GM21717 (cell line): Measurements from ENCODE around the gene SLAIN2.
"Not testable (repeated sequence)": the region's sequence is repeated elsewhere in the genome, so short reads cannot be mapped to it uniquely, and the experiment has no call there.

Experiments
- ATAC-seq: cut with Tn5 transposase; IDR thresholded peaks from one replicate; pipeline ENCODE4 v1.9.1; 2021; ENCODE audit warnings: mild to moderate bottlenecking, moderate library complexity; ENCODE audit not compliant: unreplicated experiment

The SLAIN2 gene

DNA sequence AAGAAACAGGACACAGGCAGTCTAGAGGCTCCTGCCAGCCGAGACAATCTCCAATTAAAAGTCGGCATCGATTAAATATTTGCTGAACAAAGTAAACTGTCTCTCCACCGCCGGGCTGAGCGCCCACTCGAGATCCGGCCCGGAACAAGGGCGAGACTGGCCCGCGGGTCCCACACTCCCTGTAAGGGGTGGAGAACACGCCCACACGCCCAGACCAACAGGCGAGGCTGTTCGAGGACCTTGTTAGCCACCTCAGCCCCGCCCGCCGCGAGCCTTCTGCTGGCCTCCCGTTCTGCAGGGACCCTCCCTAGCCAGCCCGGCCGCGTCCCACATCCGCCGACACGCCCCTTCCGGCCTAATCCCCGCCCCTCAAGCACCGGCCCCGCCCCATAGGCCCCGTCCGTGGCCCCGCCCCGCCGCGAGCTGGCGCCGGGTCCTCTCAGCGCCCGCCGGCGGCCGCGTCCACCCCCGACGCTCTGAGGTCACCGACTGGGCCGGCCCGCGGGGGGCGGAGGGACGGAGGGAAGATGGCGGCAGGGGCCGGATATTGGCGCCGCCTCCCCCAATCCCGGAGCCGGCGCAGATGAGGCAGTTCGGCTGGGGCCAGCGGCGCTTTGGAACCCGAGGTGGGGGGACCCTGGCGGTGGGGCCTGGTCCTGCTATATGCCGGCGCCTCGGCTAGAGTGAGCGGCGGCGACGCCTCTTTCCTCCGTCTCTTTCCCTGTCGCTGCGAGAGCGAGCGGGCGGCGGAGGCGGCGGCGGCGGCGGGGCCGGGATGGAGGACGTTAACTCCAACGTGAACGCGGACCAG is at the start of gene SLAIN2:
SLAIN2 (plus strand) TSS at position 565 of the 811 bp plus-strand sequence; CDS start at position 776, 211 bp downstream.
- ATAC-seq = peak; percentile 92

DNA sequence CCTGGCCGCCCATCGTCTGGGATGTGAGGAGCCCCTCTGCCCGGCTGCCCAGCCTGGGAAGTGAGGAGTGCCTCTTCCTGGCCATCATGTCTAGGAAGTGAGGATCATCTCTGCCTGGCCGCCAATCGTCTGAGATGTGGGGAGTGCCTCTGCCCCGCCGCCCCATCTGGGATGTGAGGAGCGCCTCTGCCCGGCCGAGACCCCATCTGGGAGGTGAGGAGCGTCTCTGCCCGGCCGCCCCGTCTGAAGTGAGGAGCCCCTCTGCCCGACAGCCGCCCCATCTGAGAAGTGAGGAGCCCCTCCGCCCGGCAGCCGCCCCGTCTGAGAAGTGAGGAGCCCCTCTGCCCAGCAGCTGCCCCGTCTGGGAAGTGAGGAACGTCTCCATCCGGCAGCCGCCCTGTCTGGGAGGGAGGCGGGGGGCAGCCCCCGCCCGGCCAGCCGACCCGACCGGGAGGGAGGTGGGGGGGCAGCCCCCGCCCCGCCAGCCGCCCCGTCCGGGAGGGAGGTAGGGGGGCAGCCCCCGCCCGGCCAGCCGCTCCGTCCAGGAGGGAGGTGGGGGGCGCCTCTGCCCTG is 49.0 kb upstream of the SLAIN2 start:
- ATAC-seq = not testable (repeated sequence)

DNA sequence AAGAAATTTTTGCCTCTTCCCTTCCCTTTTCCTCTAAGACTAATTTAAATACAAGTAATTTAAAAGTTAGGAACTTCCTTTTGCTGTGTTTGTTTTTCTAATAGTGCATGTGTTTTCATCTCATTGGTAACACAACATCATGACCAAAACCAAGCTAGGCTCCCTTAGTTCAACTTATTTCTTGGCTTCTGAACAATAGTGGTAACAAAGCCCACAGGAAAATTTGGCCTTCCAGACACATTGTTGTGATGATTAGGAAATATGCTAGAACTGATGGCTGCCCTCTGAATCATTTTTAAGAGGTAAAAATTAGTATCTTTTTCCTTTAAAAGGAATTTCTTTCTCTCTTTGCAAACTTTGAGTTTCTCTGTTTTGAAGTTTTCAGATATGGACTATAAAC is 46.2 kb upstream of the SLAIN2 start:
- ATAC-seq = no peak

DNA sequence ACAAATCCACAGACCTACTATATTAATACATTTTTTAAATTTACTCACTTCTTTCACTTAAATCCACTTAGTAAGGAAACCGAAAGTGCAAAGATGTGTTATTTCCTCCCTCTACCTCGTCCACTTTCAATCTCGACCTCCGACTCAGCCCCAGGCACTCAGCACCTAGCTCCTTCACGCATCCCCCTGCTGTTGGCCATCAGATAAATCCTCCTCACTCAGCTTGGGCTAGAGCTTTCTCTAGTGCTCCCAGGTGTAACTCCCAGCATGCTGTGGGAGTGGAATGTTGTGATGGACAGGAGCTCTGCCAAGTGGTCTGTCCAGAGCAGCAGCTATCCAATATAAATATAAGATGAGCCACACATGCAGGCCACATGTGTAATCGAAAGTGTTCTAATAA is 45.0 kb upstream of the SLAIN2 start:
- ATAC-seq = peak; percentile 94

DNA sequence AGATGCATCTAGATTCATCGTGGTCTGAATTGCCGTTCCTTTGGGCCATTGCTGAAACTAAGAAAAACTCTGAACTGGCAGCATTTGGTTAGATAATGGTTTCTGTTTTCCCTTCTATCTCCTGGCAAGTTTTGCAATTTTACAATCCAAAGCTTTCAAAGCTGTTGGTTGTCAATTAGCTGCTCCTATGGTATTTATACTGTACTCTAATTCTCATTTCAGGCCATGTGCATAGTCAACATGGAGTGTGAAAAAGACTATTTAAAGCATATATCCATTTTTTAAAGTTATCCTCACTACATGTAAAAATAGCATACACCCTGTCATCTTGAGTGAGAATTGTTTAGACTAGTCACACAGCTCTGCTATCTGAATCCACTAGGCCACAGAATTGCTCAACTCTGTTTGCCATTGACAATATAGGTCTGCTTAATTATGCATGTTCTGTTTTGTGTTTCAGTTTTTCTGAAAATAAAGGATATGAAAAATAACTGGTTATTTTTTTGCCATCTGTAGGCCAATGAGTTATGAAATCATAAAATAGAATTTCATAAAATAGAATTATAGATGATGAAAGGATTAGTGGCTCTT is 44.0 kb upstream of the SLAIN2 start:
- ATAC-seq = no peak

DNA sequence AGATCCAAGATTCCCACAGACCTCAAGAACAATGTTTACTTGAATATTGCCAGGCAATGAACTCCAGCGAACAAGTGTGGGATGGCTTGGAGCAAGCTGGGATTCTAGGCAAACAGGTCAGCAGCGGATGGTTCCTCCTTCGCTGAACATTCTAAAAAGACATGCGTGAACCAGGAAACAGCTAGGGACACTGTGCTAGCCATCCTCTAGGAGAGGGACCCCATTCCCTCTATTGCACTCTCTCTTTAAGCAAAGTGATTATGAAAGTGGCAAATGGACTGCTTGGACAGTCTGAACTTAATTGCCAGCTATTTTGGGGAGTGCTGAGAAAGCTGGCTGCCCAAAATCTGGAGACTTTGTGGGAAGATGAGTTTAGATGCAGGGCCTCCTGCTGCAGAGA is 41.8 kb upstream of the SLAIN2 start:
- ATAC-seq = no peak

DNA sequence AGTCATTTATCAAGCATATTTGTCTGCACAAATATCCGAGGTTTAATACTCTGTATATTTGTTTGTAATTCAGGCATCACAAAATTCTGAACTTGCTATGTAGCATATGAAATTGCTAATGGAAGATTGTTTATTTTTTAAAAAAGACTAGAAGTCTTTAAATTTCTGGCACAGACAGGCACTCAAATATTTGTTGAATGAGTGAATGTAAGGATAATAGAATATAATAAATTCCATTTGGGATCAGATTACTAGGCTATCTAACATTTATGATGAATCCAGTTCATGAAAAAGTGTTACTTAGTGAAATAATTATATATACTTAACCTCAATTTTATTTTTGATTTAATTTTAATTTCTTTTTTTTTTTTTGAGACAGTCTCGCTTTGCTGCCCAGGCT is 41.3 kb upstream of the SLAIN2 start:
- ATAC-seq = no peak

DNA sequence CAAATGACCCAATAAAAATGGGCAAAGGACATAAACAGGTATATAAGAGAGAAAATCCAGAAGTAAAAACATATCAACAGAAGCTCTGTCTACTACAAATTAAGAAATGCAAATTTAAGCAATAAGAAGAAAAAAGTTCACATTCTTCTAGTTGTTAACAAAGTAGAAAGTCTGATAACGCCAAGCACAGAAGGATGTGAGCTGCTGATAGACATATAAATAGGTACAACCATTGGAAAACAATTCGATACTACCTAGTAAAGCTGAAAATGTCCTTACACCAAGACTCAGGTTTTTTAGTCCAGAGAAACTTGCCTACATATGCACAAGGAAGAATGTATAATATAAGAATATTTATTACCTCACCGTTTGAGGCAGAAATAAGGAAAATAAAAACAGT is 35.8 kb upstream of the SLAIN2 start:
- no peak for ATAC-seq

GRCh38 chr4:48307528-48307927 is 33.8 kb upstream of the SLAIN2 start:
- ATAC-seq = no peak

DNA sequence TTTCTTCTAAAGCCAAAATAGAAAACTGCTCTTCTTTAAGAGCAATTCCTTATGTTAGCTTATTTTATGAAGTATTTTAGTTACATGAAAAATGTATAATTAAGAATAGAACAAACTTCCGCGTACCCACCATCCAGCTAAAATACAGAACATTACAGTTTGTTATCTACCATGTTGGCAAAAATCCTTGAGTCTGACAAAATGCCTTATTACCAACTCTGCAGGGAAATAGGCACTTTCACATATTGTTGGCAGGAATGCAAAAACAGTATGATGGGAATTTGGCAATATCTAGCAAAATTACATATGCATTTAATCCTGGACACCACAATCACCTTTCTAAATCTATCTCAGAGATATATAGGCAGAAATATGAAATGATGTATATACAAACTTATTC is 32.4 kb upstream of the SLAIN2 start:
- no peak for ATAC-seq

DNA sequence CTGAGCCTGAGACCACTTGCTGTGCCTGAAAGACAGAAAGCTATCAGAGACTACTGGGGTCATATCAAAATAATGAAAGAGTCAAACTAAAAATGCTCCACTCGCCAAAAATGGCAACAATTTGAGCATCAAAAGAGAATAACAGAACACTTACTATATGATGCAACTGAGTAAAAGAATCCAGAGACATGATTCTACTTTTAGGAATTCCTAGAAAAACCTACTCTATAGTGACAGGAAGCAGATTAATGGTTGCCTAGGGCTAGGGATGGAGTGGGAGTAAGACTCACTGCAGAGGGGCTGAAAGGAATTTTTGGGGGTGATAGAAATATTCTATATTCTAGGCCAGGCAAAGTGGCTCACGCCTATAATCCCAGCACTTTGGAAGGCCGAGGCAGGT is 29.4 kb upstream of the SLAIN2 start:
- ATAC-seq = no peak

GRCh38 chr4:48314746-48315145 is 26.6 kb upstream of the SLAIN2 start:
- not testable (repeated sequence) for ATAC-seq

- peak; percentile 83 for ATAC-seq
These were observed 25.4 kb upstream of the SLAIN2 start for GRCh38 chr4:48315728-48316630.

DNA sequence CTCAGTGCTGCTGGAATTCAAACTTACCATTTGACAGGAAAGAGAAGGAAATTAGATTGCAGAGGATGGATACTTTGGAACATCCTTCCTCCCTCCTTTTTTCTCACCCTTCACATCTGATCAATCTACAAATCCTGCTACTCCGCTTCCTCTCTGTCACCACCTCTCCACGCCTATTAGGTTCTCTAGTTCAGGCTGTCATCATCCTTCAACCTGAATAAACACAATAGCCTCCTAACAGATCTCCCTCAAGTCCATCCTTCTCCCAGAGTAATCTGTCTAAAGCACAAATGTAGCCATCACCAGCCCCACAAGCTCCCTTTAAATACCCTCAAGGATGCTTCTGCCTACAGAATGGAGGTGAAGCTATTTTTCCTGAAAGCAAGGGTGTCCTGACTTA is 20.0 kb upstream of the SLAIN2 start:
- no peak for ATAC-seq

DNA sequence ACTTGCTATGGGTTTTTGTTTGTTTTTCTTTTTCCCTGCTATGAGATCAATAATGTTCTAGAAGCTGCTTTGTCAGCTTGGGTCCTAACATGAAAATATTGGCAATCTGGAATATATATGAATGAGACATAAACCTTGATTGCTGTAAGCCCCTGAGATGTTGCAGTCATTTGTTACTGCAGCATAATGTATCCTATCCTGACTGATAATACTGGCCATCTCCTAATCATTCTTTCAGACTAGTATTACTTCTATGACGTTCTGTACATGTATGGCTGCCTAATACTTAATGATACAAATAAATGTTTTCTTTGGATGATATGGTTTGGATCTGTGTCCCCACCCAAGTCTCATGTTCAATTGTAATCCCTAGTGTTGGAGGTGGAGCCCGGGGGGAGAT is 19.3 kb upstream of the SLAIN2 start:
- no peak for ATAC-seq

GRCh38 chr4:48324281-48324680 is 17.0 kb upstream of the SLAIN2 start:
- no peak for ATAC-seq

DNA sequence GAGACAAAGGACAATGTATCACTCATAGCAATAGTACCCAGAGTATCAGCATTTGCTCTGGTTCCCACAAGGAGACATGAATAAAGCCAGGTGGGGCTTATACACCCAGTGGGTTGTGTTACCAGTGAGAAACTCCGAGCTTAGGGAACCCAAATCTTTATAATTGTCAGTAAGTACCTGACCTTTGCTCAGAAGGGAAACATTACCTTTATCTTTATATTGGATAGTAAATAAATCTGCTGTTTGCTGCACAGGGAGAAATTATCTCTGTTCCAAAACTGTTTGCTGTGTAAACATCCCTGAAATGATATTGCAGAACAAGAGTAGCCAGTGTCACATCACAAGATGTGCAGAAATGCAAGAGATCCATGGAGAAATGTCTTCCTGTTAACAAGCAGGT is 12.1 kb upstream of the SLAIN2 start:
- no peak for ATAC-seq

DNA sequence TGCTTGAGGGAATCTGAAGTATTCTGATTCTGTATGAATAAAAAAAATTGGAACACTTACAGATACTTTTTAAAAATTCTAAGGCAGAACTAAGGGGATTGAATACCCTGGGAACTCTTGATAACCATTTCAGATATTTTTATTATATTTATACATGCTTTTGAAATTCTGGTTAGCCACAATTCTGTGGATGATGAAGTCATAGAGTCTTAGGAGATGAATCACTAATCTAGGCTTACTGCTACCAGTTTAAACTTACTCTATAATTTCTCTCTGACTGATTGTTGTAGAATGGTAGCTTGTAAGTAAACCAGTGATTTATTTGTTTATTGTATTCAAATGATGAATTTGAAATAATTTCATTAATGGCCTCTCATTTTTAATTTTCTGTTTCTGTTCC is 11.4 kb upstream of the SLAIN2 start:
- ATAC-seq = no peak

DNA sequence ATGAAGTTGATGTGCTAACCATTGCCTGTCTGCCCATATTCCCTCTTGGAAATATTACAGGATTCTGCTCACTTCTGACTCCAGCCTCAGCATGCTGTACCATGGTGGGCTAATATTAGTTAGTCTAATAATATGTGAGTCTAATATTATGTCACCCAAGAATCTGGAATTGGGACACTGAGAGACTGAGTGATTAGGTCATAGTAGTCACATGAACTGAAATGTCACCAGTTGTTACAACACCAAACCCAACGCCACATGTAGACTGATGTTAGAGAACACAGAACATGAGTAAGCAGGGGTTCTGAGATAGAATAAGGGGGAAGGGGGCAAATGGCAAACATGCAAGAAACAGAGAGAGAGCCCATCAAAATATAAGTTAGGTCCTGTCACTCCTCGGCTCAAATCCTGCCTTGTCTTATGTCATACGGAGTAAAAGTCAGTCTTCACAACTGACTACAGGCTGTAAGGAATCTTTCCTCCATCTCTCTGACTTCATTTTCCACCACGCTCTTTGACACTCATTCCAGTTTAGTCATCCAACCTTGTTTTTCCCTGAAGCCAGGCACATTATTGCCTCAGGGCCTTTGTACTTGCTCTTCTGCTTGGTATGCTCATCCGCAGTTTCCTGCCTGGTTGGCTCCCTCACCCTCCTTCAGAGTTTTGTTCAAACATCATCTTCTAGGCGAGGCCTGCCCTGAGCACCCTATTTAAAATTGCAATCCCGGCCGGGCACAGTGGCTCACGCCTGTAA is 9.6 kb upstream of the SLAIN2 start:
- no peak for ATAC-seq

DNA sequence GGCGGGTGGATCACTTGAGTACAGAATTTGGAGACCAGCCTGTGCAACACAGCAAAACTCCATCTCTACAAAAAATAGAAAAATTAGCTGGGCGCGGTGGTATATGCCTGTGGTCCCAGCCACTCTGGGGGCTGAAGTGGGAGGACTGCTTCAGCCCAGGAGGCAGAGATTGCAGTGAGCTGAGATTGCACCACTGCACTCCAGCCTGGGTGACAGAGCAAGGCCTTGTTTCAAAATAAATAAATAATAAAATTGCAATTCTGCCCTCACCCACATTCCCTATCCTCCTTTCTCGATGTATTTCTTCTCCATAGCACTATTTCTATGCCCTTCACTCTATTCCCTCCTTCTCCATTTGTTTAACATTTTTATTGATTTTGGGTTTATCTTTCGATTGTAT is 8.7 kb upstream of the SLAIN2 start:
- no peak for ATAC-seq

- no peak for ATAC-seq
These were observed 7.7 kb upstream of the SLAIN2 start for GRCh38 chr4:48333587-48333986.
